Cardiac atrium fibroblast (primary cell): ENCODE measurements around the gene NOC4L. TPM values are rescaled to one million over a fixed set of nuclear protein-coding genes. Genes with fewer than 3 reads are reported as not detected.

Source experiments
- total RNA-seq: library from RNA; depleted of rRNA; stranded (reverse); fragments of >200 nt; gene quantifications from 2 replicates; pipeline ENCODE4 v1.2.3, GENCODE V29; 2015

NOC4L gene
- total RNA-seq: 10.7 and 15.1 TPM in 2 replicates

GRCh38 chr12:132144115-132144809 lies at the start of gene NOC4L, which contains the start of gene DDX51:
TSS of gene NOC4L (plus strand) at chr12:132144457. CDS start at chr12:132144489, 32 bp downstream.
TSS of gene DDX51 (minus strand) at chr12:132144319. CDS start at chr12:132144296, 23 bp downstream.

Other genes with a start within 250 kb of the NOC4L start
- 4.4 and 9.2 TPM in 2 replicates for gene ULK1, start 249.8 kb upstream of the NOC4L start, total RNA-seq
- gene PUS1, start 215.2 kb upstream of the NOC4L start, total RNA-seq: 9.9 and 11.7 TPM in 2 replicates
- gene EP400, start 194.5 kb upstream of the NOC4L start, total RNA-seq: 6.6 and 6.9 TPM in 2 replicates
- 4.1 and 8.5 TPM in 2 replicates for gene DDX51, start 138 bp upstream of the NOC4L start, total RNA-seq
- gene GALNT9, start 185.1 kb downstream of the NOC4L start, total RNA-seq: 0.16 and 2.2 TPM in 2 replicates